Inflammatory macrophage (primary cell): ENCODE results near the gene GPR75.
A peak's percentile ranks its signal among the peaks of the same experiment; 100 is the strongest.
"Not testable (repeated sequence)": the region's sequence is repeated elsewhere in the genome, so short reads cannot be mapped to it uniquely, and the experiment has no call there.

Experiments
- DNase-seq, 2 donors: peaks; one replicate each; pipeline ENCODE4 v3.0.0-alpha.2; 2020 to 2022

The GPR75 gene

GRCh38 chr2:53851052-53851757 lies 8.6 kb downstream of the GPR75 start:
- DNase-seq = not testable (repeated sequence)

GRCh38 chr2:53848062-53848461 lies 11.7 kb downstream of the GPR75 start:
- DNase-seq = peak; percentile 23 to 27

- no peak for DNase-seq
These were observed 16.2 kb downstream of the GPR75 start for GRCh38 chr2:53843595-53843994.

GRCh38 chr2:53842891-53843290 lies 16.9 kb downstream of the GPR75 start:
- DNase-seq = no peak

- not testable (repeated sequence) for DNase-seq
These were observed 18.1 kb downstream of the GPR75 start for GRCh38 chr2:53841651-53842050.

GRCh38 chr2:53840580-53840979 lies 19.2 kb downstream of the GPR75 start:
- no peak for DNase-seq

- DNase-seq = not testable (repeated sequence)
These were observed 29.8 kb downstream of the GPR75 start for GRCh38 chr2:53829980-53830290.

GRCh38 chr2:53829273-53829979 lies 30.3 kb downstream of the GPR75 start:
- DNase-seq = no peak

- DNase-seq = no peak
These were observed 31.4 kb downstream of the GPR75 start for GRCh38 chr2:53828331-53828730.

- no peak for DNase-seq
These were observed 32.2 kb downstream of the GPR75 start for GRCh38 chr2:53827398-53828175.

- no peak for DNase-seq
These were observed 33.0 kb downstream of the GPR75 start for GRCh38 chr2:53826587-53827397.

GRCh38 chr2:53826030-53826410 lies 33.7 kb downstream of the GPR75 start:
- no peak for DNase-seq

GRCh38 chr2:53823639-53824038 lies 36.1 kb downstream of the GPR75 start:
- not testable (repeated sequence) for DNase-seq

- DNase-seq = no peak
These were observed 38.0 kb downstream of the GPR75 start for GRCh38 chr2:53821810-53822209.

GRCh38 chr2:53820711-53821110 lies 39.1 kb downstream of the GPR75 start:
- DNase-seq = no peak

GRCh38 chr2:53820048-53820447 lies 39.7 kb downstream of the GPR75 start:
- no peak for DNase-seq

GRCh38 chr2:53819634-53820033 lies 40.1 kb downstream of the GPR75 start:
- DNase-seq = no peak

GRCh38 chr2:53818854-53819435 lies 40.8 kb downstream of the GPR75 start:
- no peak for DNase-seq

- no peak for DNase-seq
These were observed 46.6 kb downstream of the GPR75 start for GRCh38 chr2:53813151-53813550.

GRCh38 chr2:53811601-53812000 lies 48.2 kb downstream of the GPR75 start:
- no peak for DNase-seq
